ENCODE results near the gene UTF1. TPM values are rescaled to one million over a fixed set of nuclear protein-coding genes. Genes with fewer than 3 reads are reported as not detected.

Gene UTF1
- total RNA-seq, 1 experiment from 2014 or later, result not detected

DNA sequence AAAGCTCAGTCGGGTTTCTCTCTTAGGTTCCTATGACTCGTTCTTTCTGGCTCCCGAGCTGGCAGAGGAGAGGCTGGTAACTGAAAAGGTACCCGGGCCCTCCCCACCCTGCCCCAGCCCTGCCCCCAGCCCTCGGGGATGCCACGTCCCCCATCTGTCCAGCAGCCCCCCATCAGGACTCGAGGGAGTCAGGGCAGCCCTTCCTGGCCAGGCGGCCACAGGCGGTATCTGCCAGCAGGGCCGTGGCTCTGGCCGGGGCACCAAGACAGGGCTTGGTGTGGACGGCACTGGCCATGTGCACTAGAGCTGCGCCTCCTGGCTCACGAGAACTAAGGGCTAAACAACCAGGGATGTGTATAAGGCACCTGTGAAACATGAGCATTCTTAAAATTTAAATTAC is 40.3 kb upstream of the UTF1 start:
- H3K27ac Mint-ChIP-seq (ENCODE audit: unreplicated experiment), result no peak overlapping the region
- intact Hi-C loops (cut with micrococcal nuclease; ENCODE audit: unreplicated experiment), result no loop called here
- no peak for DNase-seq
- H3K4me3 Mint-ChIP-seq (ENCODE audit: low read depth, unreplicated experiment), result no peak overlapping the region
- BruUV-seq (replicated peaks), result no TSS peak
- TF ChIP-seq, protein P1, sequence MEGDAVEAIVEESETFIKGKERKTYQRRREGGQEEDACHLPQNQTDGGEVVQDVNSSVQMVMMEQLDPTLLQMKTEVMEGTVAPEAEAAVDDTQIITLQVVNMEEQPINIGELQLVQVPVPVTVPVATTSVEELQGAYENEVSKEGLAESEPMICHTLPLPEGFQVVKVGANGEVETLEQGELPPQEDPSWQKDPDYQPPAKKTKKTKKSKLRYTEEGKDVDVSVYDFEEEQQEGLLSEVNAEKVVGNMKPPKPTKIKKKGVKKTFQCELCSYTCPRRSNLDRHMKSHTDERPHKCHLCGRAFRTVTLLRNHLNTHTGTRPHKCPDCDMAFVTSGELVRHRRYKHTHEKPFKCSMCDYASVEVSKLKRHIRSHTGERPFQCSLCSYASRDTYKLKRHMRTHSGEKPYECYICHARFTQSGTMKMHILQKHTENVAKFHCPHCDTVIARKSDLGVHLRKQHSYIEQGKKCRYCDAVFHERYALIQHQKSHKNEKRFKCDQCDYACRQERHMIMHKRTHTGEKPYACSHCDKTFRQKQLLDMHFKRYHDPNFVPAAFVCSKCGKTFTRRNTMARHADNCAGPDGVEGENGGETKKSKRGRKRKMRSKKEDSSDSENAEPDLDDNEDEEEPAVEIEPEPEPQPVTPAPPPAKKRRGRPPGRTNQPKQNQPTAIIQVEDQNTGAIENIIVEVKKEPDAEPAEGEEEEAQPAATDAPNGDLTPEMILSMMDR (IDR thresholded peaks at IDR 0.05; ENCODE audit: unreplicated experiment), result no peak
- peaks cover 4% of the 10 kb centered on the region for H3K9me3 Mint-ChIP-seq (ENCODE audit: low read depth, unreplicated experiment)
- CTCF ChIA-PET, result no interaction called here
- H3K27me3 Mint-ChIP-seq (ENCODE audit: unreplicated experiment), result peaks cover 31% of the 10 kb centered on the region
- peaks cover 4% of the 10 kb centered on the region for H3K36me3 Mint-ChIP-seq (ENCODE audit: insufficient read depth, unreplicated experiment)
- H3K4me1 Mint-ChIP-seq (ENCODE audit: low read depth, unreplicated experiment), result no peaks in the 10 kb centered on the region

DNA sequence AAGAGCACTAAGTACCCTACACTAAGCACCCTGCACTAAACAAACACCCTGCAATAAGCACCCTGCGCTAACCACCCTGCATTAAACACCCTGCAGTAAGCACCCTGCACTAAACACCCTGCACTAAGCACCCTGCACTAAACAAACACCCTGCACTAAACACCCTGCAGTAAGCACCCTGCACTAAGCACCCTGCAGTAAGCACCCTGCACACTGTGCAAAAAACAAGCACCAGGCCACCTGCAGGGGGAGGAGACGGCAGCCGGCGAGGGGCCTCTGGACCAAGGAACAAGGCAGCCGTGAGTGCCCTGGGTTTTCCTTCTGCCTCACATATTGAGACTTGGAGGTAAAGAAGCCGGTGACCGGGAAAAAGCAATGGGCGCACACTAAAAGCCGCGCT is 39.8 kb upstream of the UTF1 start:
- DNase-seq, result no peak
- Mint-ChIP-seq H3K36me3 (ENCODE audit: insufficient read depth, unreplicated experiment) (peaks cover 2% of the 10 kb centered on the region), H3K4me3 (ENCODE audit: low read depth, unreplicated experiment) (no peak overlapping the region), H3K27ac (ENCODE audit: unreplicated experiment) (no peak overlapping the region), H3K9me3 (ENCODE audit: low read depth, unreplicated experiment) (peaks cover 4% of the 10 kb centered on the region), H3K4me1 (ENCODE audit: low read depth, unreplicated experiment) (no peaks in the 10 kb centered on the region), H3K27me3 (ENCODE audit: unreplicated experiment) (peaks cover 31% of the 10 kb centered on the region)
- BruUV-seq (replicated peaks), result no TSS peak
- intact Hi-C loops (cut with micrococcal nuclease; ENCODE audit: unreplicated experiment), result no loop called here
- TF ChIP-seq, protein P1 (IDR thresholded peaks at IDR 0.05; ENCODE audit: unreplicated experiment), result no peak
- CTCF ChIA-PET, result no interaction called here

DNA sequence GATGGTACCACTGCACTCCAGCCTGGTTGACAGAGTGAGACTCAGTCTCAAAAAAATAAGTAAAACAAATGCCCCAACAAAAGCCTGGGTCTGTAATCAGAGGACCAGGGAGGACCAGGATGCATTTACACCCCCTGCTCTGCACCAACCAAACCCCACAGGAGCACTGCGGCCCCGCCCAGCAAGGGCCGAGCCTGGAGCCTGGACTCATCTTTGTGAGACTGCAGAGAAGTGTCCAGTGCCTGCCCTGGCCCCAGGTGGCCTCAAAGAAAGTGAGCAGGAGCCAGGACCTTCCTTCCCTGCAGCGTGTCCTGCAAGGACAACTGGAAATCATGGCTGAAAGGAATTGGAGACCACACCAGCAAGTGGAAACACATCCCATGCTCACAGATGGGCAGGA is 38.4 kb upstream of the UTF1 start:
- DNase-seq, result no peak
- intact Hi-C loops (cut with micrococcal nuclease; ENCODE audit: unreplicated experiment), result no loop called here
- Mint-ChIP-seq H3K27me3 (ENCODE audit: unreplicated experiment) (peaks cover 31% of the 10 kb centered on the region), H3K27ac (ENCODE audit: unreplicated experiment) (no peak overlapping the region), H3K36me3 (ENCODE audit: insufficient read depth, unreplicated experiment) (no peaks in the 10 kb centered on the region), H3K4me3 (ENCODE audit: low read depth, unreplicated experiment) (no peak overlapping the region), H3K4me1 (ENCODE audit: low read depth, unreplicated experiment) (no peaks in the 10 kb centered on the region), H3K9me3 (ENCODE audit: low read depth, unreplicated experiment) (peaks cover 4% of the 10 kb centered on the region)
- CTCF ChIA-PET, result no interaction called here
- BruUV-seq (replicated peaks), result no TSS peak
- TF ChIP-seq, protein P1 (IDR thresholded peaks at IDR 0.05; ENCODE audit: unreplicated experiment), result no peak

DNA sequence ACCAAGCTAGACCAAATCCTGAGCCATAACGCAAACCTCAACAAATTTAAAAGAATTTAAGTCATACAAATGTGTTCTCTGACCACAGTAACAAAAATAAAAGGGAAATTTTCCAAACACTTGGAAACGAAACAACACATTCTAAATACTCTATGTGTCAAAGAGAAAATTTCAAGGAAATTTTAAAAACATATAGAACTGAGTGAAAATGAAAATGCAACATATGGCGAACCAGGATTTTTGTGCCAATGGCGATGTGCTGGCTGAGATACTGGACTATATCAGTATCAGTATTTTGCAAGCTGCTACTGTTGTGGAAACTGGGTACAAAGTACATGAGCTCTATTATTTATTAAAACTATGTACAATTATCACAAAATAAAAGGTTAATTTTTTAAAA is 35.9 kb upstream of the UTF1 start:
- H3K36me3 Mint-ChIP-seq (ENCODE audit: insufficient read depth, unreplicated experiment), result no peaks in the 10 kb centered on the region
- TF ChIP-seq, protein P1 (IDR thresholded peaks at IDR 0.05; ENCODE audit: unreplicated experiment), result no peak
- H3K4me1 Mint-ChIP-seq (ENCODE audit: low read depth, unreplicated experiment), result no peaks in the 10 kb centered on the region
- H3K9me3 Mint-ChIP-seq (ENCODE audit: low read depth, unreplicated experiment), result peaks cover 4% of the 10 kb centered on the region
- intact Hi-C loops (cut with micrococcal nuclease; ENCODE audit: unreplicated experiment), result no loop called here
- no peak overlapping the region for H3K27ac Mint-ChIP-seq (ENCODE audit: unreplicated experiment)
- DNase-seq, result no peak
- peaks cover 31% of the 10 kb centered on the region for H3K27me3 Mint-ChIP-seq (ENCODE audit: unreplicated experiment)
- no peak overlapping the region for H3K4me3 Mint-ChIP-seq (ENCODE audit: low read depth, unreplicated experiment)
- CTCF ChIA-PET, result no interaction called here
- no TSS peak for BruUV-seq (replicated peaks)

DNA sequence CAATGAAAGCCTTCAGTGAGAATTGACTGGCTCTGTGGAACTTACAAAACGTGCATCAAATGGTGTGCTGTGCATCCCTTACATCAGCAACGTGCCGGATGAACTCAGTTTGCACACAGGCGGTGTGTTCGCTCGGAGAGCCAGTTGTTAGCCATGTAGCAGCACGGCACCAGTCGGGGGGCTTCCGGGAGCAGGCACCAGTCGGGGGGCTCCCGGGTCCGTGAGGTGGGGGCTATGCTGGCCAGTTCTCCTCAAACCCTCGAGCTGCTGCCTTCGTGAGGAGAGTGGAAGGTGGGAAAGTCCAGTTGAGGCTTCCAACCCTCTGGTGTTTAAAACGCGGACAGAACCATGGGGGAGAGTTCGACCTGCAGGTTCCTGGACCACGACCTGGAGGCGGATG is 34.9 kb upstream of the UTF1 start:
- H3K36me3 Mint-ChIP-seq (ENCODE audit: insufficient read depth, unreplicated experiment), result no peaks in the 10 kb centered on the region
- H3K4me3 Mint-ChIP-seq (ENCODE audit: low read depth, unreplicated experiment), result no peak overlapping the region
- no TSS peak for BruUV-seq (replicated peaks)
- TF ChIP-seq, protein P1 (IDR thresholded peaks at IDR 0.05; ENCODE audit: unreplicated experiment), result no peak
- CTCF ChIA-PET, result no interaction called here
- H3K27ac Mint-ChIP-seq (ENCODE audit: unreplicated experiment), result no peak overlapping the region
- no peak for DNase-seq
- peaks cover 31% of the 10 kb centered on the region for H3K27me3 Mint-ChIP-seq (ENCODE audit: unreplicated experiment)
- intact Hi-C loops (cut with micrococcal nuclease; ENCODE audit: unreplicated experiment), result no loop called here
- no peaks in the 10 kb centered on the region for H3K4me1 Mint-ChIP-seq (ENCODE audit: low read depth, unreplicated experiment)
- H3K9me3 Mint-ChIP-seq (ENCODE audit: low read depth, unreplicated experiment), result peaks cover 4% of the 10 kb centered on the region
